RWPE1 (cell line): ENCODE measurements around the gene SOX18.
A peak's percentile ranks its signal among the peaks of the same experiment; 100 is the strongest.

Experiments
- CTCF ChIA-PET: fragments of 350-600 bp; sonication (Branson Sonifier 250); formaldehyde crosslinking; extraction: SDS; loops from one replicate; lab custom pipeline; 2021; lab: Yijun Ruan, JAX
- POLR2A ChIA-PET: fragments of 400-600 bp; formaldehyde crosslinking; extraction: SDS; loops from one replicate; lab custom pipeline; 2020; ENCODE audit warnings: antibody characterized with exemption; ENCODE audit not compliant: low non-redundant PET; lab: Yijun Ruan, JAX
- DNase-seq: peaks from one replicate; pipeline ENCODE4 v3.0.0; 2012; ENCODE audit warnings: low spot score
- H3K27ac ChIP-seq: fragments of 450-650 bp; 2 replicates; pipeline ENCODE4 v1.5.1; 2017
- TF ChIP-seq, protein P1 (sequence below): fragments of 450-650 bp; conservative IDR thresholded peaks from 2 replicates; pipeline ENCODE4 v1.5.1; 2017; ENCODE audit warnings: low read depth, mild to moderate bottlenecking

The SOX18 gene

DNA sequence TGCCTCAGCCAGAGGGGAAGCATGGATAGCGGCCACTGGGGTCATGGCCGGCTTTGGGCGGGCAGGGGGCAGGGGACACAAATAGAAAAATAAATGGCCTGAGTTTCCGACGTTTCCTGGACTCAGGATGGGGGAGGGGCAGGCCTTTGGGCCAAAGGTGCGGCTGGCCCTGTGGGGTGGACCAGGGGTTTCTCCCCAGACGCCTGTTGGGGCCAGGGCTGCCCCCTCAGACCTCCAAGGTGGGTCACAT lies 7.1 kb upstream of the SOX18 start:
- no peak for DNase-seq
- CTCF ChIA-PET = interaction anchor here (1.0 to 1.6 kb wide), 2 partner anchors 10 to 18 kb away, joined by 6 to 9 read pairs; no protein-coding TSS in a partner anchor
- TF ChIP-seq, protein P1, sequence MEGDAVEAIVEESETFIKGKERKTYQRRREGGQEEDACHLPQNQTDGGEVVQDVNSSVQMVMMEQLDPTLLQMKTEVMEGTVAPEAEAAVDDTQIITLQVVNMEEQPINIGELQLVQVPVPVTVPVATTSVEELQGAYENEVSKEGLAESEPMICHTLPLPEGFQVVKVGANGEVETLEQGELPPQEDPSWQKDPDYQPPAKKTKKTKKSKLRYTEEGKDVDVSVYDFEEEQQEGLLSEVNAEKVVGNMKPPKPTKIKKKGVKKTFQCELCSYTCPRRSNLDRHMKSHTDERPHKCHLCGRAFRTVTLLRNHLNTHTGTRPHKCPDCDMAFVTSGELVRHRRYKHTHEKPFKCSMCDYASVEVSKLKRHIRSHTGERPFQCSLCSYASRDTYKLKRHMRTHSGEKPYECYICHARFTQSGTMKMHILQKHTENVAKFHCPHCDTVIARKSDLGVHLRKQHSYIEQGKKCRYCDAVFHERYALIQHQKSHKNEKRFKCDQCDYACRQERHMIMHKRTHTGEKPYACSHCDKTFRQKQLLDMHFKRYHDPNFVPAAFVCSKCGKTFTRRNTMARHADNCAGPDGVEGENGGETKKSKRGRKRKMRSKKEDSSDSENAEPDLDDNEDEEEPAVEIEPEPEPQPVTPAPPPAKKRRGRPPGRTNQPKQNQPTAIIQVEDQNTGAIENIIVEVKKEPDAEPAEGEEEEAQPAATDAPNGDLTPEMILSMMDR = no peak
- H3K27ac ChIP-seq = no peak overlapping the region
- POLR2A ChIA-PET = no interaction called here

DNA sequence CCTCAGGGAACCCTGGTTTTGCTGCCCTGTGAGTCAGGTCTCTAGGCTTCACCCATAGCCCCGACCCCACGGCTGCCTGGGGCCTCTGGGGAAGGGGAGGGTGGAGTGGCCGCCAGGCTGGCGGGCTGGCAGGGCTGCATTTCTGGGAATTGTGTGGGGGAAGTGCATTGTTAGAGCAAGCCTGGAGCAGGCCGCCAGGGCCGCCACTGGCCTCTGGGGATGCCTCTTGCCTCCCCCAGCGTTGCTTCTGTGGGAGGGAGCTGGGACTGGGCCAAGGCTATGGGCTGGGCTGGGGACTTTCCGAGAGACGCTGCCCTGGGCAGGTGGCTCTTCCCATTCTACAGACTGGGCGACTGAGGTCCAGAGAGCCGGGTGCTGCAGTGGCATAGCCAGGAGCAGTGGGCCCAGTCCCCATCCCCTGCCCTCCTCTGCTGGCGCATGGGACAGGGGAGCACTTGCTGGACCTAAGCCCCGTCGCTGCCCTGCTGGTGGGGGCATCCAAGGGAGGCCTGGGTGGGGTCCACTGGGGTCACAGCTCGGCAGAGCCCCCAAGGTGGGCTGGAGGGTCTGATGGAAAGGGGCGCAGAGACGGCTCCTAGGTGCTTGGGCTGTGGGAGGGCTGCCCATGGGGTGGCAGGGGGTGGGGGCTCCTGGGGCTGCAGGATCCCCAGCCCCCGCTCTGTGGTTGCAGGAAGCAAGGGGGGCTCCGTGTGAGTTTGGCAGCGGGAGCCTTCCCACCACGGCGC lies 6.6 kb upstream of the SOX18 start:
- DNase-seq = no peak
- TF ChIP-seq, protein P1 = no peak
- H3K27ac ChIP-seq = no peak overlapping the region
- ChIA-PET CTCF (interaction anchor here (0.6 to 1.6 kb wide), 3 partner anchors 9 to 17 kb away, joined by 3 to 9 read pairs (median 6); no protein-coding TSS in a partner anchor), POLR2A (no interaction called here)

GRCh38 chr20:64055396-64055892 lies 6.0 kb upstream of the SOX18 start:
- DNase-seq = no peak
- ChIA-PET CTCF (interaction anchor here (0.6 to 5.6 kb wide), 2 partner anchors 10 to 16 kb away, joined by 3 to 96 read pairs; no protein-coding TSS in a partner anchor), POLR2A (no interaction called here)
- TF ChIP-seq, protein P1 = no peak
- peak overlapping the region; percentile 53; the same call in 1 of the 2 replicates for H3K27ac ChIP-seq

DNA sequence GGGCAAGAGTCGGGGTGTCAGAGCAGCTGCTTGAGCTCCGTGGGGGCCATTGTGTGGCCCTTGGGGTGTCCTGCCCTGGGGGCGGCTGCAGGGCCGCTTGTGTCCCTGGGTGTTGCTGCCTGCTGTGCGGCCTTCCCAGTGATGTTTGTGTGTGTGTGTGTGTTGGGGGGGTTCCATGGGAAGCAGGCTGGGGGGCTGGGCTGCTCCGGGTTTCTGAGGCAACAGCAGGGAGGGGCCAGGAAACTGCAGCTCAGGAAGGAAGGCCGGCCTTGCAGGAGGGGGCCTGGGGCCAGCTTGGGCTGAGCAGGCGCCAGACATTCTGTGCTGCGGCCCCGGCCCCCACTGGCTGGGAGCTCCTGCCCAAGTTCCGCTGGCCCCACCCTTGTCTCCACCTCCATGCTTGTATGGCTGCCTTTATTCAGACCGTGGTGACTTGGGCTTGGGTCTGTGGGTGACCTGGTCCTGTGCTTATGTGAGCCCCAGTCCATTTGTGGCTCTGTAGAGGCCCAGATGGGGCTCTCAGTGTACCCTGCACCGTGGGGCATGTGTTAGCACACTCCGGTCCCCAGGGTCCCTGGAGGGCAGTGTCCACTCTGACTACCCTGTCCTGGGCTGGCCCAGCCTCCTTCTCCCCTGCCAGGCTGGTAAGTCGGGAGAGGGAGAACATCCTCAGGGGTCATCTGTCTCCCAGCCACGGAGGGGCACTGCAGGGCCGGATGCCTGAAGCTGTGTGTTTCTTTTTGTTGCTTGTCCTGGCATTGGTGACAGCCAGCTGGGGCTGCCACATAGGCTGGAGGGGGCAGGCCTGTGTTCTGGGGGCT lies 4.6 kb upstream of the SOX18 start:
- ChIA-PET POLR2A (interaction anchor here (0.5 to 1.9 kb wide), 3 partner anchors 9 to 83 kb away, joined by 3 to 8 read pairs (median 8); partner anchors contain the start of gene TCEA2), CTCF (interaction anchor here (0.6 to 5.6 kb wide), 4 partner anchors 9 to 27 kb away, joined by 3 to 96 read pairs (median 4); no protein-coding TSS in a partner anchor)
- no peak for DNase-seq
- peak overlapping the region; percentile 53 for H3K27ac ChIP-seq
- TF ChIP-seq, protein P1 = no peak; the same call in 1 of the 2 replicates

DNA sequence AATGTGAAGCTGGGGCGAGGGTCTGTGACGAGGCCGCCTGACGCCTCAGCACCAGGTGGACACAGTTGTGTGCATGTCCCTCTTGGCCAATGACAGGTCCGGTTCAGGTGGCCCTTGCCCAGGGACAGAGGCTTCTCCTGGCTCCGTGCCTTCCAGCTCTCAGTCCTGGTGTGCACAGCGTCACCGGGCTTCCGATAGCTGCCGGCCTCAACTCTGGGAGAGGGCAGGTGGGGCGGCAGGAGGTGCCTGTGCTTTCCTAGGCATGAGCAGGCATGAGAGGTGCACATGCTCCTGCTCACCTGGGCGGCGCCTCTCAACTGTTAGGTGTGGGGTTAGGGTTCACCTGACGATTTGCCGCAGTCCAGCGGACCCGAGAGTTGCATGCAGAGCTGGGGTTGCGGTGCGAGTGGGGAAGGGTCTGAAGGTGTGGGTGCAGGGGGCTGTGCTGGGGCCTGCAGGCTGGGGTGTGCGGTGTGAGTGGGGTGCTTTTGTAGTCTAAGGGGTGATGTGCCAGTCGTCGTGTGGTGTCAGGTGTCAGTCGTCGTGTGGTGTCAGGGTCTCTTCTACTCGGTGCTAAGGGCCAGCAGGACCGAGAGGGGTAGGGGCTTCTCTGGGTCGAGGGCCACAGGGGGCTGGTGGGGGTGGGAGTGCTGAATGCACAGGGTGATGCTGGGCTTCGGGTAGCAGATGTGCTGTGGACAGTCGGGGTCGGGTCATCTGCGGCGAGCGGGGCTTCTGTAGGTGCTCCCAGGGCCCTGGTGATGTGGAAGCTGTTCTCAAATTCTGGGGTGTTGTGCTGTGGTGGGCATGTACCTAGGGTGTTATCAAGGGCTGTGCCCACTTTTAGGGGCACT lies 3.8 kb upstream of the SOX18 start:
- peak overlapping the region; percentile 53 for H3K27ac ChIP-seq
- TF ChIP-seq, protein P1 = no peak

More for the DNA sequence above, 3.8 kb upstream of the SOX18 start:
- ChIA-PET CTCF (interaction anchor here (0.5 to 5.6 kb wide), 7 partner anchors 8 to 589 kb away, joined by 3 to 96 read pairs (median 3); no protein-coding TSS in a partner anchor), POLR2A (interaction anchor here (1.9 kb wide), 1 partner anchor 10 kb away, joined by 8 read pairs; the partner anchor contains the start of gene TCEA2)
- DNase-seq = no peak
